Stimulated activated CD4-positive, alpha-beta T cell treated with anti-CD3 and anti-CD28 coated beads, Interleukin-1b, Interleukin-23, amount 100 ng/mL, for 24 hours (primary cell): ENCODE data around the gene PHC3.
"Not testable (repeated sequence)": the region's sequence is repeated elsewhere in the genome, so short reads cannot be mapped to it uniquely, and the experiment has no call there.

Experiments
- DNase-seq, 4 experiments: peaks; one replicate each; pipeline ENCODE4 v3.0.0-alpha.2; 2020; ENCODE audit warnings: low read depth in 4 of 4, low spot score in 1 of 4

PHC3 gene

GRCh38 chr3:170180908-170181885 lies at the start of gene PHC3:
Gene PHC3, minus strand, starts transcription at chr3:170181733. Its CDS starts 18 bp downstream, at chr3:170181715.
- DNase-seq = peak; percentile 79 to 91 (median 85)

GRCh38 chr3:170228093-170228766 lies 46.7 kb upstream of the PHC3 start:
- DNase-seq = no peak

- DNase-seq = no peak
Observed at GRCh38 chr3:170226426-170226960, 45.0 kb upstream of the PHC3 start.

DNA sequence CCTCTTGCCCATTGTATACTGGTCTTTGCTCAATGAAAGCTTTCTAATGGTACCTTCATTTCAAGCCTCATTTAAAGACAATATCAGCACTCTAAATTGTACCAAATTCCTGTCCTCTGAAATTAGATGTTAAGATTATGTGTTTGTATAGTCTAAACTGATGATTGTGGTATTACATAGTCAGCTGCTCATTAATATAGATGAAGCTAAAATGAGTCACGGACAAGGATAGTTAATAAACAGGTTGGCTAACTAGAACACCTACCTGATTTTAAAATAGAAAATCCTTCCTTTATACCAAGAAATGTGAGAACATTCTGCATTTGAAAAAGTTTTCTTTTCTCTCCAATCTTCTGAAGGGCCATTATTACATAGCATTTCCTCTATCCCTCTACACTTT lies 43.6 kb upstream of the PHC3 start:
- no peak for DNase-seq

DNA sequence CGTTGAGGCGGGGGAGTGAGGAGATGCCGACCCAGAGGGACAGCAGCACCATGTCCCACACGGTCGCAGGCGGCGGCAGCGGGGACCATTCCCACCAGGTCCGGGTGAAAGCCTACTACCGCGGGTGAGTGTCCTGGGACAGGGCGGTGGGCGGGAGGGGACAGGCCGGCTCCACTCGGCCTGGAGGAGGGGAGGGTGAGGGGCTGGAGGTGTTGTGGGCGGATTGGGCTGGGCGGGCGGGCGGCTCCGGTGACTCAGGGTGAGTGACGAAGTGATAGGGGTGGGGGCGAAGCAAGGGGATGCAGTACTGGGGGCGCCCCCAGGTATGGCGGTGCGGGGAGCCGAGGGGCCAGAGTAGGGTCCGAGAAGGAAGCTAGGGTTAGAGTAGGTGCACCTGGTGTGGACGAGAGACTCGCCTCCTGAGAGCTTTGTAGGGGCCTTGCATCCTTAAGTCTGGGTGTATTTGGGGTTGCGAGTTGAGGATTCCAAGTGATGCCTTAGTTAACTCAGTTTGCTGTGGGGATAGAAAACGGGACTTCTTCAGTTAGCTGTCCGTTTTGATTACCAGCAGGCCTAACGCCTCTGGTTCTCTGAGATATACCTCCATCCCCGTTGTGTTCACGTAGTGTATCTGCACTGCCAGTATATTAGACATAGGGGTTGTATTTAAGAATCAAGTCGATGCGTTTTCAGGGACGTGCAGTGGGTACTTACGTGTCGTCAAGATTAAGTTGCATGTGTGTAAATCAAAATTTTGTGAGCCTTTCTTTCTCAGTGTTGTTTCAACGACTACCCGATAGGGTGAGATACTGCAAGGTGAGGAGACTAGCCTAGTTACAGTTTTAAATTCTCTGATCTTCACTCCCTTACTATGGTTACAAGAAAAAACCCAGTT lies 41.4 kb upstream of the PHC3 start:
- peak in 2 of 4 experiments; percentile 13 to 28 for DNase-seq

- DNase-seq = peak; percentile 67 to 85 (median 72)
Observed at GRCh38 chr3:170221924-170222646, 40.6 kb upstream of the PHC3 start, which contains the start of gene PRKCI. Gene PRKCI, plus strand, starts transcription at chr3:170222424. Its CDS starts 246 bp downstream, at chr3:170222670.

- no peak for DNase-seq
Observed at GRCh38 chr3:170220871-170221270, 39.3 kb upstream of the PHC3 start.

DNA sequence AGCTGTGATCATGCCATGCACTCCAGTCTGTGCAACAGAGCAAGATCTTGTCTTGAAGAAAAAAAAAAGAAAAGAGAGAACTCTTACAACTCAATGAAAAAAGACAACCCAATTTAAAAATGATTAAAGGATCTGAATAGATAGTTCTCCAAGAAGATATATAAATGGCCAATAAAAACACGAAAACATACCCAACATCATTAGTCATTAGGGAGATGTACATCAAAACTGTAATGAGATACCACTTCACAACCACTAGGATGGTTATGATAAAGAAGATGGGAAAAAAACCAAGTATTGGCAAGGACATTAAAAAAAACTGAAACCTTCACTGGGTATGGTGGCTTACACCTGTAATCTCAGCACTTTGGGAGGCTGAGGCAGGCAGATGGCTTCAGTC lies 38.3 kb upstream of the PHC3 start:
- DNase-seq = no peak

GRCh38 chr3:170211668-170212067 lies 30.1 kb upstream of the PHC3 start:
- no peak for DNase-seq

DNA sequence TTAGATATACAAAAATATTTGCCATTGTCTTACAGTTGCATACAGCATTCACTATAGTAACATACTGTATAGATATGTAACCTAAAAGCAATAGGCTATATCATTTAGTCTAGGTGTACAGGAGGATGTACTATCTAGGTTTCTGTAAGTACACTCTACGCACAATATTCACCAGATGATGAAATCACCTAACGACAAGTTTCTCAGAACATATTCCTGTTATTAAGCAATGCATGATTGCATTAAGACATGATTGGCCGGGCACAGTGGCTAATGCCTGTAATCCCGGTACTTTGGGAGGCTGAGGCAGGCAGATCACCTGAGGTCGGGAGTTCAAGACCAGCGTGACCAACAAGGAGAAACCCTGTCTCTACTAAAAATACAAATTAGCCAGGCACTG lies 26.2 kb upstream of the PHC3 start:
- no peak for DNase-seq

DNA sequence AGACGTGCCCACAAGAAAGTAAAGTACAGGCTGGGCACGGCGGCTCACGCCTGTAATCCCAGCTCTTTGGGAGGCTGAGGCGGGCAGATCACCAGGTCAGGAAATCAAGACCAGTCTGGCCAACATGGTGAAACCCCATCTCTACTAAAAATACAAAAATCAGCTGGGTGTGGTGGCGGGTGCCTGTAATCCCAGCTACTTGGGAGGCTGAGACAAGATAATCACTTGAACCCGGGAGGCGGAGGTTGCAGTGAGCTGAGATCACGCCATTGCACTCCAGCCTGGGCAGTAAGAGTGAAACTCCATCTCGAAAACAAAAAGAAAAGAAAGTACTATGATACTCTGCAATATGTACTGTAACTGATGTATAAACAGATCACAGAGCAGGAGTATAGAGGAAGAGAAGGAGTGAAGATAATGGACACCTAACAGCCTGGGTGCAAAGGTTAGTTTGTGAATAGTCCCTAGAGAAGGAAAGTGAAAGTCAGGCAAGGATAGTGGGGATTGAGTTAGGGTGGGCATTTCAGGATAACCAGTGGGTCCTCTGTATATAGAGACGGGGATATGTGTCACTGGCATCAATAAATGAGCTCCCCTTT lies 24.7 kb upstream of the PHC3 start:
- DNase-seq = not testable (repeated sequence)

GRCh38 chr3:170205302-170205701 lies 23.8 kb upstream of the PHC3 start:
- DNase-seq = no peak

DNA sequence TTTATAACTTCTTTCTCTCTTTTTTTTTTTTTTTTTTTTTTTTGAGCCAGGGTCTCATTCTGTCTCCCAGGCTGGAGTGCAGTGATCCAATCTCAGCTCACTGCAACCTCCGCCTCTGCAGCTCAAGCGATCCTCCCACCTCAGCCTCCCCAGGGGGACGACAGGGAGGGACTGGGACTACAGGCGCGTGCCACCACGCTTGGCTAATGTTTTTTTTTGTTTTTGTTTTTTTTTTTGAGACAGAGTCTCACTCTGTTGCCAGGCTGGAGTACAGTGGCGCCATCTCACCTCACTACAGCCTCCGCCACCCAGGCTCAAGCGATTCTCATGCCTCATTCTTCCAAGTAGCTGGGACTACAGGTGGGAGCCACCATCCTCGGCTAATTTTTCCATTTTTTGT lies 23.0 kb upstream of the PHC3 start:
- DNase-seq = no peak

GRCh38 chr3:170204023-170204472 lies 22.5 kb upstream of the PHC3 start:
- DNase-seq = no peak

- DNase-seq = no peak
Observed at GRCh38 chr3:170203457-170203856, 21.9 kb upstream of the PHC3 start.

DNA sequence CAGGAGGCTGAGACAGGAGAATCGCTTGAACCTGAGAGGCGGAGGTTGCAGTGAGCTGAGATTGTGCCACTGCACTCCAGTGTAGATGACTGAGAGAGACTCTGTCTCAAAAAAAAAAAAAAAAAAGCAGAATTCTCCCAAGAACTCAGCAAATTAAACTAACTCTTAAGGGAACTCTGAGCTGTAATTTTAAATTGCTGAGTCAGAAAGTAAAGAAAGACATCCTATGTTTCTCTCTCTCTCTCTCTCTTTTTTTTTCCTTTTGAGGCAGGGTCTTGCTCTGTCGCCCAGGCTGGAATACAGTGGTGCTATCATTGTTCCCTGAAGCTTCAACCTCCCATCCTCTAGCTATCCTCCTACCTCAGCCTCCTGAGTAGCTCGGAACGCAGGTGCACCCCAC lies 20.0 kb upstream of the PHC3 start:
- no peak for DNase-seq

- DNase-seq = no peak
Observed at GRCh38 chr3:170200987-170201386, 19.5 kb upstream of the PHC3 start.

GRCh38 chr3:170196833-170197232 lies 15.3 kb upstream of the PHC3 start:
- DNase-seq = no peak

- not testable (repeated sequence) for DNase-seq
Observed at GRCh38 chr3:170195759-170196158, 14.2 kb upstream of the PHC3 start.
